Activated T-helper 1 cell treated with anti-CD3 and anti-CD28 coated beads, Interleukin-2, amount 50 U/mL, for 16 hours (primary cell): ENCODE data around the gene CNPY3.
"Not testable (repeated sequence)": the region's sequence is repeated elsewhere in the genome, so short reads cannot be mapped to it uniquely, and the experiment has no call there.

Source experiments
- DNase-seq, 2 donors: peaks; one replicate each; pipeline ENCODE4 v3.0.0-alpha.2; 2020; ENCODE audit warnings: low read depth in 1 of 2, low spot score in 1 of 2

CNPY3 gene

GRCh38 chr6:42928986-42929820 is at the start of gene CNPY3:
Gene CNPY3, plus strand, starts transcription at chr6:42929480. Its CDS starts 91 bp downstream, at chr6:42929571.
- DNase-seq, result peak; percentile 87 to 91

GRCh38 chr6:42880240-42880817 is 49.0 kb upstream of the CNPY3 start:
- not testable (repeated sequence) for DNase-seq

GRCh38 chr6:42880871-42881270 is 48.4 kb upstream of the CNPY3 start:
- DNase-seq, result not testable (repeated sequence)

- no peak for DNase-seq
Measured at GRCh38 chr6:42885702-42886101, 43.6 kb upstream of the CNPY3 start.

- not testable (repeated sequence) for DNase-seq
Measured at GRCh38 chr6:42888201-42888600, 41.1 kb upstream of the CNPY3 start.

- no peak for DNase-seq
Measured at GRCh38 chr6:42889815-42890214, 39.5 kb upstream of the CNPY3 start.

GRCh38 chr6:42890311-42891198 is 38.7 kb upstream of the CNPY3 start:
- peak; percentile 78 to 80 for DNase-seq

- no peak for DNase-seq
Measured at GRCh38 chr6:42891199-42891722, 38.0 kb upstream of the CNPY3 start.

- not testable (repeated sequence) for DNase-seq
Measured at GRCh38 chr6:42894041-42894828, 35.0 kb upstream of the CNPY3 start.

- no peak for DNase-seq
Measured at GRCh38 chr6:42896178-42896719, 33.0 kb upstream of the CNPY3 start.

GRCh38 chr6:42898891-42899361 is 30.4 kb upstream of the CNPY3 start:
- DNase-seq, result peak; percentile 38 to 47

GRCh38 chr6:42899871-42900270 is 29.4 kb upstream of the CNPY3 start:
- DNase-seq, result no peak

- peak; percentile 25 to 37 for DNase-seq
Measured at GRCh38 chr6:42901538-42901957, 27.7 kb upstream of the CNPY3 start.

GRCh38 chr6:42902429-42903263 is 26.6 kb upstream of the CNPY3 start:
- not testable (repeated sequence) for DNase-seq

- no peak for DNase-seq
Measured at GRCh38 chr6:42904467-42904866, 24.8 kb upstream of the CNPY3 start.

- no peak for DNase-seq
Measured at GRCh38 chr6:42907336-42907735, 21.9 kb upstream of the CNPY3 start.

GRCh38 chr6:42909835-42910234 is 19.4 kb upstream of the CNPY3 start:
- no peak for DNase-seq

GRCh38 chr6:42911171-42912021 is 17.9 kb upstream of the CNPY3 start:
- DNase-seq, result no peak
